ENCODE results near the gene CD96. TPM values are rescaled to one million over a fixed set of nuclear protein-coding genes. Genes with fewer than 3 reads are reported as not detected.

CD96 gene
- total RNA-seq, 1 experiment from 2014 or later = 0.59 TPM

DNA sequence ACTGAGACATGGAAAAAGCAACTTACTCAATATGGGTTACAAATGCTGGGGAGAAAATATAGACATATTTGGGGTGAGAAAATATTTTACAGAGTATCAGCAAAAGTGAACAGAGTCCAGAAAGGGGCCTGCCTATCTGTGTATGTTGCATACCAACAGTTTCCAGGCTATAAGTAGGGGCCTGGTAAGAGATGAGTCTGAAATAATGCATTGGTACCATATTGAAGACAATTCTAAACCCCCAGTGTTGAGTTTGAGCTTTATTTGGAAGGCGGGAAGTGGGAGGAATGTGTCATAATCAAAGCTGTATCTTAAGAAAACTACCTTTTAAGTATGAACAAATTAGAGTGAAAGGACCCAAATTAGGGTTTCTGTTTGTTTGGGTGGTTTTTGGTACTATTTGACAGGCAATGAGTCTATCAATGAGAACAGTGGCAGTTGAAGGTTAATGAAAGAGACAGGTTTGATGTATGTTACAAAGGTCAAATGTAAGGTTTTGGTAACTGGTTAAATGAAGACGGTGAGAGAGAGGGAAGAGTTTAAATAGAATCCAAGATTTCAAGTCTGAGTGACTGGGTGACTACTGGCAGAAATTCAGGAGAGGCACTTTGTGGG, 159.4 kb downstream of the CD96 start:
- Mint-ChIP-seq H3K27ac (ENCODE audit: unreplicated experiment) (no peak overlapping the region), H3K36me3 (ENCODE audit: insufficient read depth, unreplicated experiment) (no peaks in the 10 kb centered on the region), H3K9me3 (ENCODE audit: unreplicated experiment) (no peaks in the 10 kb centered on the region), H3K27me3 (ENCODE audit: insufficient read depth, unreplicated experiment) (no peaks in the 10 kb centered on the region), H3K4me1 (ENCODE audit: low read depth, unreplicated experiment) (no peaks in the 10 kb centered on the region), H3K4me3 (ENCODE audit: unreplicated experiment) (no peak overlapping the region)
- H3K4me1 ChIP-seq = 0 out of 2 replicates have a peak, but pooled peaks cover 11% of the 10 kb centered on the region
- no TSS peak for BruUV-seq (replicated peaks)
- intact Hi-C loops (cut with micrococcal nuclease; ENCODE audit: unreplicated experiment) = no loop called here
- TF ChIP-seq, protein P1, sequence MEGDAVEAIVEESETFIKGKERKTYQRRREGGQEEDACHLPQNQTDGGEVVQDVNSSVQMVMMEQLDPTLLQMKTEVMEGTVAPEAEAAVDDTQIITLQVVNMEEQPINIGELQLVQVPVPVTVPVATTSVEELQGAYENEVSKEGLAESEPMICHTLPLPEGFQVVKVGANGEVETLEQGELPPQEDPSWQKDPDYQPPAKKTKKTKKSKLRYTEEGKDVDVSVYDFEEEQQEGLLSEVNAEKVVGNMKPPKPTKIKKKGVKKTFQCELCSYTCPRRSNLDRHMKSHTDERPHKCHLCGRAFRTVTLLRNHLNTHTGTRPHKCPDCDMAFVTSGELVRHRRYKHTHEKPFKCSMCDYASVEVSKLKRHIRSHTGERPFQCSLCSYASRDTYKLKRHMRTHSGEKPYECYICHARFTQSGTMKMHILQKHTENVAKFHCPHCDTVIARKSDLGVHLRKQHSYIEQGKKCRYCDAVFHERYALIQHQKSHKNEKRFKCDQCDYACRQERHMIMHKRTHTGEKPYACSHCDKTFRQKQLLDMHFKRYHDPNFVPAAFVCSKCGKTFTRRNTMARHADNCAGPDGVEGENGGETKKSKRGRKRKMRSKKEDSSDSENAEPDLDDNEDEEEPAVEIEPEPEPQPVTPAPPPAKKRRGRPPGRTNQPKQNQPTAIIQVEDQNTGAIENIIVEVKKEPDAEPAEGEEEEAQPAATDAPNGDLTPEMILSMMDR (IDR thresholded peaks at IDR 0.05; ENCODE audit: insufficient read depth in 1 of 2, low read depth in 1 of 2, low read length in 1 of 2, severe bottlenecking in 1 of 2, unreplicated experiment in 1 of 2) = no peak
- H3K9me3 ChIP-seq = no peaks in the 10 kb centered on the region
- H3K36me3 ChIP-seq (ENCODE audit: control insufficient read depth, insufficient read depth, low read length) = no peaks in the 10 kb centered on the region
- ChIA-PET POLR2A (no interaction called here), CTCF (interaction anchor here (1.1 kb wide), 1 partner anchor 15 kb away, joined by 3 read pairs; no protein-coding TSS in a partner anchor)
- no peak overlapping the region for H3K4me3 ChIP-seq (ENCODE audit: low read depth, low read length)
- no peak for DNase-seq
- no peaks in the 10 kb centered on the region for H3K27me3 ChIP-seq (replicated peaks; ENCODE audit: control insufficient read depth, insufficient read depth, low read length)

Other genes with a start within 250 kb of the CD96 start
- gene ZBED2, start 53.1 kb downstream of the CD96 start, total RNA-seq (2022) = 0.14 and 0.20 TPM in 2 replicates
- gene PLCXD2, start 132.5 kb downstream of the CD96 start, total RNA-seq (2022) = 25.8 and 36.6 TPM in 2 replicates